Natural killer cell (primary cell): ENCODE results near the gene RPS6KA5. TPM values are rescaled to one million over a fixed set of nuclear protein-coding genes. Genes with fewer than 3 reads are reported as not detected.

Source experiments
- ATAC-seq, 3 donors: fragments of 150-1000 bp in 2 of 3; fragments of 200-7000 bp in 1 of 3; cut with Tn5 transposase; 1 replicate in 1 of 3; 2 replicates in 2 of 3; pipeline ENCODE4 v1.10.0; 2021; ENCODE audit warnings: mild to moderate bottlenecking in 2 of 3, moderate library complexity in 2 of 3
- DNase-seq, 2 donors: peaks; one replicate each; pipeline versions ENCODE4 v3.0.0 to v3.0.0-alpha.2; 2013 to 2021; ENCODE audit warnings: mixed read lengths in 1 of 2
- H3K27ac ChIP-seq: one replicate; pipeline ENCODE4 v1.5.1; 2013; ENCODE audit warnings: mild to moderate bottlenecking, low read length
- H3K27me3 ChIP-seq: one replicate; pipeline ENCODE4 v1.6.1; 2013; ENCODE audit warnings: low read length; ENCODE audit not compliant: control insufficient read depth, insufficient read depth
- H3K36me3 ChIP-seq: one replicate; pipeline ENCODE4 v1.6.1; 2013; ENCODE audit warnings: low read length; ENCODE audit not compliant: control insufficient read depth, insufficient read depth
- H3K4me1 ChIP-seq: one replicate; pipeline ENCODE4 v1.6.1; 2013; ENCODE audit warnings: low read length; ENCODE audit not compliant: control insufficient read depth, insufficient read depth
- H3K4me3 ChIP-seq: one replicate; pipeline ENCODE4 v1.5.1; 2013; ENCODE audit warnings: low read length
- H3K9me3 ChIP-seq: one replicate; pipeline ENCODE4 v1.6.1; 2013; ENCODE audit warnings: low read length; ENCODE audit not compliant: control insufficient read depth, insufficient read depth
- H3K27ac Mint-ChIP-seq, 2 donors: one replicate each; pipeline ENCODE4 v1.8.0; 2022; ENCODE audit warnings: mild to moderate bottlenecking in 2 of 2, mixed read lengths in 2 of 2, moderate library complexity in 1 of 2
- H3K27me3 Mint-ChIP-seq, 2 donors: one replicate each; pipeline ENCODE4 v1.8.0; 2022; ENCODE audit warnings: low read depth in 2 of 2, mixed read lengths in 2 of 2
- H3K36me3 Mint-ChIP-seq: one replicate; pipeline ENCODE4 v1.8.0; 2022; ENCODE audit warnings: mixed read lengths
- H3K4me1 Mint-ChIP-seq, 2 donors: one replicate each; pipeline ENCODE4 v1.8.0; 2022; ENCODE audit warnings: mixed read lengths in 2 of 2
- H3K4me3 Mint-ChIP-seq: one replicate; pipeline ENCODE4 v1.8.0; 2022; ENCODE audit warnings: mild to moderate bottlenecking, moderate library complexity, mixed read lengths
- H3K9me3 Mint-ChIP-seq, 2 donors: one replicate each; pipeline ENCODE4 v1.8.0; 2022; ENCODE audit warnings: mixed read lengths in 2 of 2
- CTCF ChIP-seq: fragments of 200-600 bp; IDR thresholded peaks from one replicate; pipeline ENCODE4 v1.8.0; 2022; ENCODE audit warnings: antibody characterized with exemption
- WGBS: methylation state at CpG from one replicate; pipeline ENCODE4 v1.1.7; 2013; ENCODE audit warnings: missing lambda C conversion rate; ENCODE audit not compliant: insufficient coverage; 5-methylcytosine and 5-hydroxymethylcytosine counted together
- intact Hi-C: fragments of 100-400 bp; cut with micrococcal nuclease; formaldehyde crosslinking; loops from one replicate; pipeline ENCODE4 v1.14.2; 2022
- total RNA-seq, 4 donors: library from RNA; stranded (reverse); fragments of 120-200 nt in 1 of 4; gene quantifications; one replicate each; pipeline versions ENCODE4 v1.2.3 to v1.2.4, GENCODE V29; 2013 to 2022

Gene RPS6KA5
- total RNA-seq, 3 donors from 2014 or later (not counting 1 experiment from before 2014, with no cell fraction given), result 24.1 to 28.5 (median 27.9) TPM

GRCh38 chr14:90979515-90979914 is 80.9 kb downstream of the RPS6KA5 start:
- no peaks in the 10 kb centered on the region for H3K9me3 ChIP-seq
- intact Hi-C loops, result no loop called here
- no peak for ATAC-seq
- WGBS, result 92% methylated on average over 5 of the region's 5 CpGs
- H3K27me3 ChIP-seq, result no peaks in the 10 kb centered on the region
- Mint-ChIP-seq H3K9me3 (no peaks in the 10 kb centered on the region), H3K36me3 (no peaks in the 10 kb centered on the region), H3K4me3 (no peak overlapping the region), H3K4me1 (no peaks in the 10 kb centered on the region), H3K27me3 (no peaks in the 10 kb centered on the region), H3K27ac (no peak overlapping the region)
- DNase-seq, result no peak
- H3K4me1 ChIP-seq, result no peaks in the 10 kb centered on the region
- H3K36me3 ChIP-seq, result peaks cover 7% of the 10 kb centered on the region
- TF ChIP-seq CTCF, result no peak
- no peak overlapping the region for H3K4me3 ChIP-seq
- H3K27ac ChIP-seq, result no peak overlapping the region

GRCh38 chr14:90976101-90976500 is 84.3 kb downstream of the RPS6KA5 start:
- Histone ChIP-seq H3K27me3 (no peaks in the 10 kb centered on the region), H3K36me3 (peaks cover 7% of the 10 kb centered on the region), H3K4me1 (no peaks in the 10 kb centered on the region), H3K27ac (no peak overlapping the region), H3K4me3 (no peak overlapping the region), H3K9me3 (no peaks in the 10 kb centered on the region)
- no peak for TF ChIP-seq CTCF
- ATAC-seq (no peak), DNase-seq (no peak)
- no peaks in the 10 kb centered on the region for H3K27me3 Mint-ChIP-seq
- no peaks in the 10 kb centered on the region for H3K36me3 Mint-ChIP-seq
- WGBS, result 96% methylated on average over 3 of the region's 3 CpGs
- H3K27ac Mint-ChIP-seq, result no peak overlapping the region
- H3K4me3 Mint-ChIP-seq, result no peak overlapping the region
- no peaks in the 10 kb centered on the region for H3K9me3 Mint-ChIP-seq
- no peaks in the 10 kb centered on the region for H3K4me1 Mint-ChIP-seq
- intact Hi-C loops, result no loop called here

- DNase-seq (no peak), ATAC-seq (no peak)
- Histone ChIP-seq H3K4me1 (no peaks in the 10 kb centered on the region), H3K27ac (no peak overlapping the region), H3K9me3 (peaks cover 4% of the 10 kb centered on the region), H3K4me3 (no peak overlapping the region), H3K27me3 (no peaks in the 10 kb centered on the region), H3K36me3 (peaks cover 2% of the 10 kb centered on the region)
- Mint-ChIP-seq H3K27me3 (no peaks in the 10 kb centered on the region), H3K9me3 (no peaks in the 10 kb centered on the region), H3K4me1 (peaks cover 0 to 11% of the 10 kb centered on the region in 2 donors), H3K36me3 (no peaks in the 10 kb centered on the region), H3K27ac (no peak overlapping the region), H3K4me3 (no peak overlapping the region)
- no peak for TF ChIP-seq CTCF
- intact Hi-C loops, result no loop called here
Measured at GRCh38 chr14:90971687-90972086, 88.8 kb downstream of the RPS6KA5 start.

GRCh38 chr14:90970167-90970600 is 90.3 kb downstream of the RPS6KA5 start:
- DNase-seq (no peak), ATAC-seq (peak in 1 of 3 donors; percentile 15)
- Mint-ChIP-seq H3K27ac (peak overlapping the region in 1 of 2 donors; percentile 7), H3K36me3 (no peaks in the 10 kb centered on the region), H3K4me3 (no peak overlapping the region), H3K4me1 (peaks cover 5 to 15% of the 10 kb centered on the region in 2 donors), H3K9me3 (no peaks in the 10 kb centered on the region), H3K27me3 (no peaks in the 10 kb centered on the region)
- Histone ChIP-seq H3K4me3 (no peak overlapping the region), H3K27me3 (no peaks in the 10 kb centered on the region), H3K36me3 (peaks cover 2% of the 10 kb centered on the region), H3K4me1 (no peaks in the 10 kb centered on the region), H3K9me3 (peaks cover 4% of the 10 kb centered on the region), H3K27ac (no peak overlapping the region)
- intact Hi-C loops, result no loop called here
- 71% methylated on average over 1 of the region's 1 CpG for WGBS
- no peak for TF ChIP-seq CTCF
